Neuronal stem cell (in vitro differentiated cells): ENCODE results near the gene CAMK2A.

Experiments
- DNase-seq: peaks from one replicate; pipeline ENCODE4 v3.0.0-alpha.2; 2013; ENCODE audit warnings: low spot score
- H2AFZ ChIP-seq: one replicate; pipeline ENCODE4 v1.6.1; 2013; ENCODE audit warnings: mild to moderate bottlenecking, low read length, inconsistent platforms
- H2AK5ac ChIP-seq: 2 replicates; pipeline ENCODE4 v1.6.1; 2013; ENCODE audit warnings: low read depth, mild to moderate bottlenecking, inconsistent platforms, low read length, moderate library complexity, mixed read lengths
- H2BK120ac ChIP-seq: 2 replicates; pipeline ENCODE4 v1.6.1; 2013; ENCODE audit warnings: low read depth, mild to moderate bottlenecking, inconsistent platforms, low read length, moderate library complexity, mixed read lengths
- H2BK12ac ChIP-seq: one replicate; pipeline ENCODE4 v1.6.1; 2013; ENCODE audit warnings: low read length, inconsistent platforms
- H2BK15ac ChIP-seq: 2 replicates; pipeline ENCODE4 v1.6.1; 2013; ENCODE audit warnings: mild to moderate bottlenecking, low read length, inconsistent platforms, mixed read lengths
- H2BK5ac ChIP-seq: one replicate; pipeline ENCODE4 v1.6.1; 2013; ENCODE audit warnings: inconsistent platforms, mild to moderate bottlenecking, low read length, moderate library complexity
- H3K14ac ChIP-seq: one replicate; pipeline ENCODE4 v1.6.1; 2013; ENCODE audit warnings: low read length, inconsistent platforms
- H3K18ac ChIP-seq: 2 replicates; pipeline ENCODE4 v1.6.1; 2013; ENCODE audit warnings: low read length, inconsistent platforms
- H3K23ac ChIP-seq: 2 replicates; pipeline ENCODE4 v1.6.1; 2013; ENCODE audit warnings: low read depth, mild to moderate bottlenecking, mixed read lengths, low read length, inconsistent platforms; ENCODE audit not compliant: poor library complexity
- H3K27ac ChIP-seq: replicated peaks from 3 replicates; pipeline ENCODE4 v1.5.1; 2013; ENCODE audit warnings: low read length, inconsistent platforms
- H3K27me3 ChIP-seq, 3 experiments: 2 replicates each; pipeline ENCODE4 v1.6.1; 2013; ENCODE audit warnings: low read length in 3 of 3, mild to moderate bottlenecking in 2 of 3, inconsistent platforms in 1 of 3, low read depth in 1 of 3, mixed read lengths in 1 of 3, moderate library complexity in 1 of 3; ENCODE audit not compliant: control insufficient read depth in 3 of 3, insufficient read depth in 3 of 3
- H3K36me3 ChIP-seq, 2 donors: replicated peaks in 1 of 2; 2 replicates each; pipeline ENCODE4 v1.6.1; 2013; ENCODE audit warnings: low read length in 2 of 2; ENCODE audit not compliant: control insufficient read depth in 2 of 2, insufficient read depth in 2 of 2
- H3K4ac ChIP-seq: 2 replicates; pipeline ENCODE4 v1.6.1; 2013; ENCODE audit warnings: inconsistent platforms, mild to moderate bottlenecking, low read length, moderate library complexity
- H3K4me1 ChIP-seq, 2 donors: 1 replicate in 1 of 2; 2 replicates in 1 of 2; pipeline ENCODE4 v1.6.1; 2013; ENCODE audit warnings: low read length in 2 of 2, low read depth in 1 of 2; ENCODE audit not compliant: control insufficient read depth in 2 of 2, insufficient read depth in 1 of 2
- H3K4me2 ChIP-seq: one replicate; pipeline ENCODE4 v1.6.1; 2013; ENCODE audit warnings: mild to moderate bottlenecking, low read length, inconsistent platforms; ENCODE audit not compliant: insufficient read depth, poor library complexity, severe bottlenecking
- H3K4me3 ChIP-seq, 2 donors: 2 replicates each; pipeline ENCODE4 v1.5.1; 2013; ENCODE audit warnings: low read length in 2 of 2, mild to moderate bottlenecking in 2 of 2, inconsistent platforms in 1 of 2, moderate library complexity in 1 of 2
- H3K79me1 ChIP-seq: one replicate; pipeline ENCODE4 v1.6.1; 2013; ENCODE audit warnings: low read depth, mild to moderate bottlenecking, inconsistent platforms, low read length, moderate library complexity
- H3K9ac ChIP-seq: one replicate; pipeline ENCODE4 v1.6.1; 2013; ENCODE audit warnings: mild to moderate bottlenecking, low read depth, low read length, inconsistent platforms; ENCODE audit not compliant: poor library complexity
- H3K9me3 ChIP-seq, 2 donors: replicated peaks in 1 of 2; 2 replicates each; pipeline versions ENCODE3 to v1.6.1; 2013; ENCODE audit warnings: low read length in 2 of 2, mild to moderate bottlenecking in 2 of 2, inconsistent platforms in 1 of 2, low read depth in 1 of 2, mixed read lengths in 1 of 2, moderate library complexity in 1 of 2; ENCODE audit not compliant: control insufficient read depth in 2 of 2, insufficient read depth in 1 of 2
- H4K8ac ChIP-seq: one replicate; pipeline ENCODE4 v1.6.1; 2013; ENCODE audit warnings: low read depth, mild to moderate bottlenecking, inconsistent platforms, low read length, moderate library complexity
- H4K91ac ChIP-seq: one replicate; pipeline ENCODE4 v1.6.1; 2013; ENCODE audit warnings: low read length, low read depth, mild to moderate bottlenecking, inconsistent platforms; ENCODE audit not compliant: poor library complexity
- WGBS, 2 donors: extraction: QIAGEN DNeasy Blood & Tissue Kit; methylation state at CpG; one replicate each; pipeline ENCODE4 v1.1.7; 2013; ENCODE audit warnings: missing lambda C conversion rate in 2 of 2, mixed read lengths in 1 of 2; ENCODE audit not compliant: insufficient read length in 2 of 2, insufficient replicate concordance in 1 of 2; ENCODE audit errors: extremely low coverage in 2 of 2; 5-methylcytosine and 5-hydroxymethylcytosine counted together

CAMK2A gene

GRCh38 chr5:150190503-150190979 lies 99.0 kb downstream of the CAMK2A start:
- WGBS, 2 donors: no CpG with 5 or more reads among the region's 16 CpGs

GRCh38 chr5:150189728-150190502 lies 99.7 kb downstream of the CAMK2A start, which contains the start of gene SLC6A7:
Gene SLC6A7 (plus strand): TSS chr5:150190062. CDS start chr5:150190328, 266 bp downstream.
- H4K91ac ChIP-seq: no peak within 1 kb of the TSS
- peaks cover 5 to 6% of the 10 kb centered on the region in 2 donors for H3K4me1 ChIP-seq
- H3K27me3 ChIP-seq: peaks cover 19 to 95% (median 44%) of the 10 kb centered on the region in 3 experiments
- peak within 1 kb of the TSS; percentile 44 for H2BK120ac ChIP-seq
- H2AK5ac ChIP-seq: peak within 1 kb of the TSS; percentile 23
- H3K23ac ChIP-seq: peak within 1 kb of the TSS; percentile 59
- peak within 1 kb of the TSS; percentile 71 for H2AFZ ChIP-seq
- H3K18ac ChIP-seq: peak within 1 kb of the TSS; percentile 93
- peak within 1 kb of the TSS; percentile 42 for H3K14ac ChIP-seq
- WGBS, 2 donors: no CpG with 5 or more reads among the region's 58 CpGs
- H3K79me1 ChIP-seq: no peaks in the 10 kb centered on the region
- peaks cover 0 to 2% of the 10 kb centered on the region in 2 donors for H3K9me3 ChIP-seq
- peak within 1 kb of the TSS in 1 of 2 donors; percentile 27 for H3K4me3 ChIP-seq
- no peak within 1 kb of the TSS for H3K4ac ChIP-seq
- H3K36me3 ChIP-seq: no peaks in the 10 kb centered on the region
- no peak within 1 kb of the TSS for H2BK5ac ChIP-seq
- peak within 1 kb of the TSS; percentile 58 for H2BK12ac ChIP-seq
- no peak within 1 kb of the TSS for H4K8ac ChIP-seq
- H3K27ac ChIP-seq: no peak within 1 kb of the TSS
- peak within 1 kb of the TSS; percentile 83 for H3K9ac ChIP-seq
- peak within 1 kb of the TSS; percentile 27 for H2BK15ac ChIP-seq
- no peak for DNase-seq
- H3K4me2 ChIP-seq: peak within 1 kb of the TSS; percentile 51

More at GRCh38 chr5:150190503-150190979, 99.0 kb downstream of the CAMK2A start:
- Histone ChIP-seq H4K91ac (no peak overlapping the region), H3K4me1 (peaks cover 5 to 6% of the 10 kb centered on the region in 2 donors), H3K9ac (no peak overlapping the region), H3K4ac (no peak overlapping the region), H3K36me3 (no peaks in the 10 kb centered on the region), H3K27ac (no peak overlapping the region), H2AK5ac (no peak overlapping the region), H3K27me3 (peaks cover 19 to 95% (median 44%) of the 10 kb centered on the region in 3 experiments), H3K4me2 (peak overlapping the region; percentile 51), H2BK12ac (no peak overlapping the region), H3K23ac (peak overlapping the region; percentile 59), H2BK15ac (no peak overlapping the region), H3K79me1 (no peaks in the 10 kb centered on the region), H3K9me3 (peaks cover 0 to 2% of the 10 kb centered on the region in 2 donors), H2AFZ (no peak overlapping the region), H3K18ac (peak overlapping the region; percentile 27), H3K4me3 (no peak overlapping the region), H3K14ac (peak overlapping the region; percentile 42), H2BK5ac (no peak overlapping the region), H4K8ac (no peak overlapping the region), H2BK120ac (peak overlapping the region; percentile 44)
- no peak for DNase-seq

- no peak overlapping the region for H2BK120ac ChIP-seq
- H3K27me3 ChIP-seq: peaks cover 19 to 95% (median 44%) of the 10 kb centered on the region in 3 experiments
- H3K23ac ChIP-seq: no peak overlapping the region
- no peak overlapping the region for H3K4me3 ChIP-seq
- H2BK5ac ChIP-seq: no peak overlapping the region
- no peak overlapping the region for H4K91ac ChIP-seq
- H2BK12ac ChIP-seq: no peak overlapping the region
- H3K18ac ChIP-seq: no peak overlapping the region
- no CpG with 5 or more reads among the region's 3 CpGs for WGBS, 2 donors
- H2AK5ac ChIP-seq: no peak overlapping the region
- H3K14ac ChIP-seq: no peak overlapping the region
- H3K4me1 ChIP-seq: peaks cover 5 to 6% of the 10 kb centered on the region in 2 donors
- no peak for DNase-seq
- no peaks in the 10 kb centered on the region for H3K36me3 ChIP-seq
- H3K4me2 ChIP-seq: no peak overlapping the region
- no peak overlapping the region for H3K4ac ChIP-seq
- H3K9ac ChIP-seq: no peak overlapping the region
- no peak overlapping the region for H3K27ac ChIP-seq
- H3K9me3 ChIP-seq: peaks cover 0 to 2% of the 10 kb centered on the region in 2 donors
- H2BK15ac ChIP-seq: no peak overlapping the region
- no peak overlapping the region for H4K8ac ChIP-seq
- no peaks in the 10 kb centered on the region for H3K79me1 ChIP-seq
- no peak overlapping the region for H2AFZ ChIP-seq
These were observed 100.2 kb downstream of the CAMK2A start for GRCh38 chr5:150189326-150189725.

- H3K27ac ChIP-seq: no peak overlapping the region
- H2AK5ac ChIP-seq: no peak overlapping the region
- no peak overlapping the region for H2BK5ac ChIP-seq
- H3K4me1 ChIP-seq: peaks cover 5 to 6% of the 10 kb centered on the region in 2 donors
- no peak overlapping the region for H2BK120ac ChIP-seq
- no peak overlapping the region for H3K9ac ChIP-seq
- no peak overlapping the region for H4K91ac ChIP-seq
- no peak overlapping the region for H3K4ac ChIP-seq
- H3K9me3 ChIP-seq: peaks cover 0 to 2% of the 10 kb centered on the region in 2 donors
- WGBS, 2 donors: no CpG with 5 or more reads among the region's 3 CpGs
- no peak overlapping the region for H3K14ac ChIP-seq
- H2BK15ac ChIP-seq: no peak overlapping the region
- H3K79me1 ChIP-seq: no peaks in the 10 kb centered on the region
- no peak for DNase-seq
- H3K23ac ChIP-seq: peak overlapping the region; percentile 21
- no peak overlapping the region for H3K18ac ChIP-seq
- H2BK12ac ChIP-seq: no peak overlapping the region
- H4K8ac ChIP-seq: no peak overlapping the region
- no peak overlapping the region for H2AFZ ChIP-seq
- H3K36me3 ChIP-seq: no peaks in the 10 kb centered on the region
- H3K27me3 ChIP-seq: peaks cover 19 to 98% (median 44%) of the 10 kb centered on the region in 3 experiments
- H3K4me3 ChIP-seq: no peak overlapping the region
- no peak overlapping the region for H3K4me2 ChIP-seq
These were observed 101.3 kb downstream of the CAMK2A start for GRCh38 chr5:150188146-150188842.
